SU-DHL-6 (cell line): ENCODE results near the gene CHD6.

ENCODE experiments used
- H2AFZ ChIP-seq: fragments of 200-600 bp; sonication (generic); 2 replicates; pipeline ENCODE4 v1.6.1; 2014; ENCODE audit warnings: low read depth, mild to moderate bottlenecking, moderate library complexity, mixed read lengths, antibody characterized with exemption, low read length; ENCODE audit not compliant: severe bottlenecking
- H3F3A ChIP-seq: fragments of 200-600 bp; shearing (Covaris generic); 2 replicates; pipeline ENCODE4 v1.6.0; 2016; ENCODE audit warnings: antibody characterized with exemption, mild to moderate bottlenecking; ENCODE audit not compliant: insufficient read depth
- H3K27ac ChIP-seq: fragments of 200-600 bp; sonication (generic); 2 replicates; pipeline ENCODE4 v1.5.1; 2016; ENCODE audit warnings: low read depth, mild to moderate bottlenecking, low read length, moderate library complexity, mixed read lengths
- H3K27me3 ChIP-seq: fragments of 200-600 bp; sonication (generic), shearing (Covaris generic); 2 replicates; pipeline ENCODE4 v1.6.0; 2014; ENCODE audit warnings: mild to moderate bottlenecking, low read length
- H3K36me3 ChIP-seq: fragments of 200-600 bp; sonication (generic); 2 replicates; pipeline ENCODE4 v1.6.1; 2014; ENCODE audit warnings: mild to moderate bottlenecking, low read length, mixed read lengths
- H3K4me2 ChIP-seq: fragments of 300-600, 200-600 bp; shearing (Covaris generic), sonication (generic); 2 replicates; pipeline ENCODE4 v1.6.0; 2014; ENCODE audit warnings: low read length, low read depth, mild to moderate bottlenecking; ENCODE audit not compliant: poor library complexity, severe bottlenecking
- H3K4me3 ChIP-seq: fragments of 200-600 bp; sonication (generic); 2 replicates; pipeline ENCODE4 v1.5.1; 2014; ENCODE audit warnings: antibody characterized with exemption, low read length, mild to moderate bottlenecking, mixed read lengths; ENCODE audit not compliant: insufficient read depth, poor library complexity, severe bottlenecking
- H3K79me2 ChIP-seq: fragments of 200-600 bp; sonication (generic); 2 replicates; pipeline ENCODE4 v1.6.1; 2014; ENCODE audit warnings: mild to moderate bottlenecking, low read length, moderate library complexity; ENCODE audit not compliant: insufficient read depth
- H3K9ac ChIP-seq: fragments of 200-600 bp; sonication (generic); 2 replicates; pipeline ENCODE4 v1.7.0; 2014; ENCODE audit warnings: mild to moderate bottlenecking, low read length
- H3K9me2 ChIP-seq: fragments of 200-600 bp; sonication (generic); replicated peaks from 2 replicates; pipeline ENCODE4 v1.6.1; 2014; ENCODE audit warnings: low read length; ENCODE audit not compliant: insufficient read depth
- H3K9me3 ChIP-seq: fragments of 200-600 bp; sonication (generic); 2 replicates; pipeline ENCODE4 v1.6.1; 2014; ENCODE audit warnings: low read length, mixed read lengths; ENCODE audit not compliant: insufficient read depth
- H4K20me1 ChIP-seq: fragments of 200-600 bp; sonication (generic); 2 replicates; pipeline ENCODE4 v1.6.1; 2014; ENCODE audit warnings: low read depth, mild to moderate bottlenecking, antibody characterized with exemption, low read length, moderate library complexity, mixed read lengths
- EZH2phosphoT487 ChIP-seq: fragments of 200-600 bp; sonication (generic), shearing (Covaris generic); conservative IDR thresholded peaks from 2 replicates; pipeline ENCODE4 v1.6.1; 2018; ENCODE audit warnings: mild to moderate bottlenecking, antibody characterized with exemption, low read length, moderate library complexity, mixed read lengths
- TF ChIP-seq, protein P1 (sequence below): fragments of 200-600 bp; sonication (generic); IDR thresholded peaks from one replicate; pipeline ENCODE4 v1.5.1; 2017; ENCODE audit warnings: antibody characterized with exemption, mild to moderate bottlenecking, low read length, moderate library complexity; ENCODE audit not compliant: insufficient read depth, poor library complexity, severe bottlenecking

Gene CHD6

DNA sequence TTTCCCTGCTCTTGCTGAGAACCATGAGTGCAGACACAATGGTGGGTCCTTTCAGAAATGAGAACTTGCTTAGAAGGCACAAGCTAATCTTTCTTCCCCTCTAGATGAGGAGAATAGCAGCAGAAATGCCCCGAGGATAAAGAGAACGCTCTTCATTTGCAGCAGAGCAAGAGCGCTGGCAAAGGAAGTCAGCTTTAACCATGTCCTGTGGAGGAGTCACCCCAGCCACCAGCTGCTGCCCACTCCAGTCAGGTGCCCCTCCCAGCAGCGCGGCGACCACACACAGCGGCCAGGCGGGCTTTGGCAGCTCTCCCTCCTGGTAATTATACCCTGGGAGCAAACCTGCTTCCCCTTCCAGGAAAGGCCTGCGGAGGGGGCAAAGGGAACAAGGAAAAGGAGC lies 209.2 kb downstream of the CHD6 start:
- no peak overlapping the region for H3K27ac ChIP-seq
- H3K9me2 ChIP-seq: no peaks in the 10 kb centered on the region
- no peaks in the 10 kb centered on the region for H3K79me2 ChIP-seq
- no peaks in the 10 kb centered on the region for H3K27me3 ChIP-seq
- no peak for TF ChIP-seq EZH2phosphoT487
- TF ChIP-seq, protein P1, sequence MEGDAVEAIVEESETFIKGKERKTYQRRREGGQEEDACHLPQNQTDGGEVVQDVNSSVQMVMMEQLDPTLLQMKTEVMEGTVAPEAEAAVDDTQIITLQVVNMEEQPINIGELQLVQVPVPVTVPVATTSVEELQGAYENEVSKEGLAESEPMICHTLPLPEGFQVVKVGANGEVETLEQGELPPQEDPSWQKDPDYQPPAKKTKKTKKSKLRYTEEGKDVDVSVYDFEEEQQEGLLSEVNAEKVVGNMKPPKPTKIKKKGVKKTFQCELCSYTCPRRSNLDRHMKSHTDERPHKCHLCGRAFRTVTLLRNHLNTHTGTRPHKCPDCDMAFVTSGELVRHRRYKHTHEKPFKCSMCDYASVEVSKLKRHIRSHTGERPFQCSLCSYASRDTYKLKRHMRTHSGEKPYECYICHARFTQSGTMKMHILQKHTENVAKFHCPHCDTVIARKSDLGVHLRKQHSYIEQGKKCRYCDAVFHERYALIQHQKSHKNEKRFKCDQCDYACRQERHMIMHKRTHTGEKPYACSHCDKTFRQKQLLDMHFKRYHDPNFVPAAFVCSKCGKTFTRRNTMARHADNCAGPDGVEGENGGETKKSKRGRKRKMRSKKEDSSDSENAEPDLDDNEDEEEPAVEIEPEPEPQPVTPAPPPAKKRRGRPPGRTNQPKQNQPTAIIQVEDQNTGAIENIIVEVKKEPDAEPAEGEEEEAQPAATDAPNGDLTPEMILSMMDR: no peak
- no peak overlapping the region for H3K4me3 ChIP-seq
- no peaks in the 10 kb centered on the region for H3K36me3 ChIP-seq
- no peak overlapping the region for H2AFZ ChIP-seq
- H3K9ac ChIP-seq: no peak overlapping the region
- H3F3A ChIP-seq: no peaks in the 10 kb centered on the region
- H3K9me3 ChIP-seq: no peaks in the 10 kb centered on the region
- H4K20me1 ChIP-seq: no peaks in the 10 kb centered on the region
- no peak overlapping the region for H3K4me2 ChIP-seq

DNA sequence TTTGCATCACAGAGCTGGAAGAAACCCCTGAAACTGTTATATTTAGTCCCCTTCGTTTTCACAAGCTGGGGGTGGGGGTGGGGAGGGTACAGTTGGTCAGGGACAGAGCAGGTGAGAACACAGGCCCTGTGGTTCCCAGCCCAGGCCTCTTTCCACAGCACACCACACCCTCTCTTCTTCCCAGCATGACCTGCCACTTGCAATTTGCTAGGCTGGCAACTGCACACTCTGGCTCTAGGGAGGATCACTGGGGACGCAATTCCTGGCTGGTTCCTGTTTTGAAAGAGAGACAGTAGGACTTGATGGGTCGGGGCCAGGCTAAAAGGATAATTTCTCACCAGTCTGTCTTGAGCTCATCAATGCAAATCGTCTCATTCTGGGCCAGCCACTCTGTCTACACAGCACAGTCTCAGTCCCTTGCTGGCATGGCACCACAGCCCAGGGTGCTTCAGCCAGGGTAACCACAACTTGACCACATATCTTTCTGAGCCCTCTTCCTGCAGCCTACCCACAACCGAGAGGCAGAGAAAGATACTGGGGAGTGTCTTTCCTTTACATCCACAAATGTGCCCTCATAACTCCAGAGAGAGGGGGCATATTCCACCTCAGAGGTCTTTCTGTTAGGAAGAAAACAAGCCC lies 209.9 kb downstream of the CHD6 start:
- H4K20me1 ChIP-seq: no peaks in the 10 kb centered on the region
- TF ChIP-seq, protein P1: no peak
- TF ChIP-seq EZH2phosphoT487: no peak
- H3K4me2 ChIP-seq: no peak overlapping the region
- H3F3A ChIP-seq: no peaks in the 10 kb centered on the region
- H2AFZ ChIP-seq: no peak overlapping the region
- no peaks in the 10 kb centered on the region for H3K79me2 ChIP-seq
- no peak overlapping the region for H3K27ac ChIP-seq
- H3K4me3 ChIP-seq: no peak overlapping the region
- H3K9me2 ChIP-seq: no peaks in the 10 kb centered on the region
- H3K27me3 ChIP-seq: no peaks in the 10 kb centered on the region
- H3K36me3 ChIP-seq: no peaks in the 10 kb centered on the region
- no peaks in the 10 kb centered on the region for H3K9me3 ChIP-seq
- H3K9ac ChIP-seq: no peak overlapping the region

DNA sequence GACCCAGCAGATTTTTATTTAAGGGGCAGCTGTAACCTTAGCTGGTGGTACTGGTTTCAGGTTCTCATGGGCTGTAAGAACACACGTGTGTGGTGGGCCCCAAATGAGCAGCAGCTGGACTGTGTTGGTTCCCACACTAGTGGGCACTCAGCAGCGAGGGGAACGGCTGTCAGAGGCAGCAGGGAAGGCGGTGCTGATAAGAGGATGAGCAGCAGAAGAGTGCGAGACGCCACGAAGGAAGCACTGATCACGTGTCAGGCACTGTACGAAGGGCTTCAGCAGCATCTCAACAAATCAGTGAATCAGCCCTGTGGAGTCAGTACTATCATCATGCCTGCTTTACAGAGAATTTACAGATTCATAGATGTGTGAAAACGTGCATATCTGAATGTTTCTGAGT lies 210.6 kb downstream of the CHD6 start:
- H3K4me3 ChIP-seq: no peak overlapping the region
- no peak overlapping the region for H3K27ac ChIP-seq
- no peaks in the 10 kb centered on the region for H3K79me2 ChIP-seq
- no peaks in the 10 kb centered on the region for H3K9me3 ChIP-seq
- no peaks in the 10 kb centered on the region for H3K36me3 ChIP-seq
- no peak overlapping the region for H3K4me2 ChIP-seq
- H2AFZ ChIP-seq: no peak overlapping the region
- TF ChIP-seq, protein P1: no peak
- TF ChIP-seq EZH2phosphoT487: no peak
- H3K9me2 ChIP-seq: no peaks in the 10 kb centered on the region
- no peaks in the 10 kb centered on the region for H3F3A ChIP-seq
- no peak overlapping the region for H3K9ac ChIP-seq
- no peaks in the 10 kb centered on the region for H4K20me1 ChIP-seq
- H3K27me3 ChIP-seq: no peaks in the 10 kb centered on the region
